NT2/D1 (cell line): Measurements from ENCODE around the gene IL22.

ENCODE experiments used
- SUZ12 ChIP-seq: IDR thresholded peaks from 2 replicates; pipeline ENCODE4 v1.6.1; 2011; ENCODE audit not compliant: insufficient read length, insufficient read depth; ENCODE audit errors: extremely low read depth
- YY1 ChIP-seq: IDR thresholded peaks from 2 replicates; pipeline ENCODE4 v1.6.1; 2011; ENCODE audit not compliant: insufficient read length, insufficient read depth
- ZNF274 ChIP-seq: IDR thresholded peaks from 2 replicates; pipeline ENCODE4 v1.6.1; 2011; ENCODE audit warnings: mild to moderate bottlenecking, low read depth, low read length

GRCh38 chr12:68239309-68239982 is 14.0 kb downstream of the IL22 start:
- TF ChIP-seq ZNF274 = no peak
- TF ChIP-seq YY1 = no peak
- no peak for TF ChIP-seq SUZ12
